Muscle layer of colon (tissue), 2 donors: ENCODE measurements around the gene RRP8.

ENCODE experiments used
- H3K27ac ChIP-seq: one replicate; pipeline ENCODE4 v1.7.0; 2013; ENCODE audit warnings: low read depth, mild to moderate bottlenecking, low read length, moderate library complexity
- H3K27me3 ChIP-seq, 2 donors: one replicate each; pipeline ENCODE4 v1.7.0; 2013; ENCODE audit warnings: low read length in 2 of 2, mild to moderate bottlenecking in 2 of 2; ENCODE audit not compliant: insufficient read depth in 2 of 2, control insufficient read depth in 1 of 2
- H3K36me3 ChIP-seq: one replicate; pipeline ENCODE4 v1.7.0; 2013; ENCODE audit warnings: mild to moderate bottlenecking, low read length; ENCODE audit not compliant: insufficient read depth
- H3K4me1 ChIP-seq: one replicate; pipeline ENCODE4 v1.7.0; 2013; ENCODE audit warnings: mild to moderate bottlenecking, low read length; ENCODE audit not compliant: insufficient read depth
- H3K4me3 ChIP-seq, 2 donors: one replicate each; pipeline ENCODE4 v1.7.0; 2013; ENCODE audit warnings: low read length in 2 of 2, low read depth in 1 of 2, mild to moderate bottlenecking in 1 of 2, moderate library complexity in 1 of 2
- H3K9ac ChIP-seq: one replicate; pipeline ENCODE4 v1.7.0; 2013; ENCODE audit warnings: low read length
- H3K9me3 ChIP-seq: one replicate; pipeline ENCODE4 v1.7.0; 2013; ENCODE audit warnings: mild to moderate bottlenecking, low read length
- donor health status: abdominal sarcoma.
- donor health status: Adenocarcinoma of cecum.

RRP8 gene

GRCh38 chr11:6613496-6613895 lies 10.1 kb upstream of the RRP8 start:
- peaks cover 54% of the 10 kb centered on the region for H3K4me1 ChIP-seq
- H3K9ac ChIP-seq: peak overlapping the region; percentile 72
- H3K36me3 ChIP-seq: peaks cover 67% of the 10 kb centered on the region
- H3K27ac ChIP-seq: peak overlapping the region; percentile 82
- no peaks in the 10 kb centered on the region for H3K27me3 ChIP-seq
- H3K4me3 ChIP-seq: peak overlapping the region in 1 of 2 donors; percentile 62
- H3K9me3 ChIP-seq: no peaks in the 10 kb centered on the region

DNA sequence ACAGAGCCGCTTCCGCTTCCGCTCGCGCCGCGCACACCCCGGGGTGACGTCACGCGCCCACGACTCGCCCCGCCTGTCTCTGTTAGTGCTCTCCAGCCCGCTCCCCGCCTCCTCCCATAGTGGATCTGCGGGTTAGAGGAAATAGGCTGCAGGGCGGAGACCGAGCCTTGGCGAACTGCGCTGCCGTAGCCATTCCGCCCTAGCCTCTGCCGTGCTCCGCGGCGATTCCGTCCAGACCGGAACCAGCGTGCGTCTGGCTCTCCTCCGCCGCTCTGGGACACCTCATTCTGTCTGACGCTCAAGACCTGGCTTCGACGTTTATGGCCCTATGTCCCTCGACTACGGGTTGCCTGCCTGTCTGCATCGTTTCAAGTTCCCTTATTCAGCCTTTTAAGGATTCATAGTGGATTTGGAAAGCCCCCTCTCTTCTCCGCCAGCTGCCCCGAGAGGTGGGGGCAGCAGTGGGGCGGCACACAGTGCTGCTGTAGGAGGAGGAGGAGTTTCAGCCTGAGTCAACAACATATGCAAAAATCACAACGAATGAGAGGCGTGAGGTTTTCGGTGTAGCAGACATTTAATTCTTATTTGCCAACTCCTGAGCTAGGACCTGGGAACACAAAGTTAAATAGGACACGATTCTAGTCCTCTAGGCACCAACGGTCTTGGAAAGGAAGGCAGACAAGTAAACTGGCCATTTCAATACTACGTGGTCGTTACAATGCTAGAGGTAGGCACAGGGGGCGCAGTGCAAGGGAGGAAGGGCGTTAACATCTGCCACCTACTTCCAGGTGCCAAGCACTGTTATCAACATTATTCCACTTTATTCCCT lies 9.0 kb upstream of the RRP8 start, which contains the start of gene TAF10:
Gene TAF10, minus strand, starts transcription at position 4 of the 829 bp plus-strand sequence. CDS start 27 bp downstream, outside the sequence.
- Histone ChIP-seq H3K36me3 (peaks cover 78% of the 10 kb centered on the region), H3K9me3 (no peaks in the 10 kb centered on the region), H3K27me3 (no peaks in the 10 kb centered on the region), H3K27ac (peak within 1 kb of the TSS; percentile 97), H3K9ac (peak within 1 kb of the TSS; percentile 89), H3K4me3 (peak within 1 kb of the TSS; percentile 44 to 71), H3K4me1 (peaks cover 55% of the 10 kb centered on the region)

DNA sequence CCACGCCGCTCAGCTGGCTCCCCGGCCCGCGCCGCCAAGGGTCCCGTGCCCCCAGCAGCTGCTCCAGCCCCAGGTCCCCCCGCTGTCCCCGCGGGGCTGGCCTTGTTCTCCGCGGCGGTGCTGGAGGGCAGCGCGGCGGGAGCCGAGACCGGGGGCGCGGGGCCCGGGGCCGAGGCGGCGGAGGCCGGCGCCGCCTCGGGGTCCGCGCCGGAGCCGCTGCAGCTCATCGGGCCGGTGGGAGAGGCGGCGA lies 8.5 kb upstream of the RRP8 start:
- peak overlapping the region; percentile 89 for H3K9ac ChIP-seq

DNA sequence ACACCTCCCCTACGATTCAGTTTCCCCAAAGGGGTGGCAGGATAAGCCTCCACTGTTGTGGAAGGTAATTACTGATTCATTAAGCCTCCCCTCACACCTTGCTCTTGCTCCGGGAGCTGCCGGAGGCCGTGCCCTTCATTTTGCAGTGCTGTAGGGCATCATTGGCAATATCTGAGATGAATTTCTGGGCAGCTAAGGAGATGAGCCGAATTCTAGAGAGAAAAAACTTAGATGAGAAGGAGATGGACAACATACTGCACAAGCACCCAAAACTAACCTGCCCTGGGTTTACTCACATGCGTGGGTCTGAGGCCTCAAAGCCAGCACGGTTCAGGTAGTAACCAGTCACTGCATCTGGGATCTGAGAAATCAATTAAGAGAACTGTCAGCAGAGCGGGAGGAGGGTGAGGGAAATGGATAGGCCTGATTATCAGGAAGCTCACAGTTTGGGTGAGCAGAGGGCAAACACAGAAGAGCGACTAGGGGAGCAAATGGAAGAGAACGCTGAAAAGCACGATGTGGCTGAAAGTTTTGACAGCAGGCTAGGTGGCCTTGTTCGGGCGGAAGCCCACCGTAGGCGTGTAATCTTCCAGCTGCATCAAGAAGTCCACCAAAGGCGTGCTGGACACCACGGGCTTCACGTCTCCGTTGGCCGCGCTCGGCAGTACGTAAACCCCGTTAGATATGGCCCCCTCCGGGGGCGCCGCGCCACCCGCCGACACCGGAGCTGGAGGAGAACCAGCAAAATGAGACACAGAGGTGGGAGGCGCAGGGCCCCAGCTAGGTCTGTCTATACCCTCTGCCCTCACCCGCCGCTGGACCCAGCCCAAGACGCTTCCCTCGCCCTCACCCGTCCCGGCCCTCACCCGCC lies 7.9 kb upstream of the RRP8 start:
- Histone ChIP-seq H3K9ac (peak overlapping the region; percentile 89), H3K36me3 (peaks cover 68% of the 10 kb centered on the region), H3K27ac (peak overlapping the region; percentile 97), H3K4me1 (peaks cover 58% of the 10 kb centered on the region), H3K27me3 (no peaks in the 10 kb centered on the region), H3K4me3 (peak overlapping the region; percentile 44 to 71), H3K9me3 (no peaks in the 10 kb centered on the region)

More for the DNA sequence above, 8.5 kb upstream of the RRP8 start:
- no peaks in the 10 kb centered on the region for H3K27me3 ChIP-seq
- H3K36me3 ChIP-seq: peaks cover 74% of the 10 kb centered on the region
- H3K4me1 ChIP-seq: peaks cover 53% of the 10 kb centered on the region
- peak overlapping the region; percentile 44 to 71 for H3K4me3 ChIP-seq
- no peaks in the 10 kb centered on the region for H3K9me3 ChIP-seq
- peak overlapping the region; percentile 97 for H3K27ac ChIP-seq

- H3K4me3 ChIP-seq: peak overlapping the region in 1 of 2 donors; percentile 71
- no peaks in the 10 kb centered on the region for H3K9me3 ChIP-seq
- peaks cover 66% of the 10 kb centered on the region for H3K4me1 ChIP-seq
- H3K27ac ChIP-seq: peak overlapping the region; percentile 97
- no peaks in the 10 kb centered on the region for H3K27me3 ChIP-seq
- H3K36me3 ChIP-seq: peaks cover 62% of the 10 kb centered on the region
- H3K9ac ChIP-seq: peak overlapping the region; percentile 89
Observed at GRCh38 chr11:6610591-6610990, 7.2 kb upstream of the RRP8 start.

- peak overlapping the region; percentile 97 for H3K27ac ChIP-seq
- no peaks in the 10 kb centered on the region for H3K9me3 ChIP-seq
- peaks cover 69% of the 10 kb centered on the region for H3K4me1 ChIP-seq
- H3K4me3 ChIP-seq: no peak overlapping the region
- no peaks in the 10 kb centered on the region for H3K27me3 ChIP-seq
- peak overlapping the region; percentile 30 for H3K9ac ChIP-seq
- H3K36me3 ChIP-seq: peaks cover 57% of the 10 kb centered on the region
Observed at GRCh38 chr11:6609502-6610015, 6.1 kb upstream of the RRP8 start.

GRCh38 chr11:6608726-6609501 lies 5.5 kb upstream of the RRP8 start:
- H3K36me3 ChIP-seq: peaks cover 50% of the 10 kb centered on the region
- peaks cover 69% of the 10 kb centered on the region for H3K4me1 ChIP-seq
- H3K9me3 ChIP-seq: no peaks in the 10 kb centered on the region
- no peaks in the 10 kb centered on the region for H3K27me3 ChIP-seq
- H3K4me3 ChIP-seq: peak overlapping the region in 1 of 2 donors; percentile 41
- peak overlapping the region; percentile 30 for H3K9ac ChIP-seq
- peak overlapping the region; percentile 97 for H3K27ac ChIP-seq

DNA sequence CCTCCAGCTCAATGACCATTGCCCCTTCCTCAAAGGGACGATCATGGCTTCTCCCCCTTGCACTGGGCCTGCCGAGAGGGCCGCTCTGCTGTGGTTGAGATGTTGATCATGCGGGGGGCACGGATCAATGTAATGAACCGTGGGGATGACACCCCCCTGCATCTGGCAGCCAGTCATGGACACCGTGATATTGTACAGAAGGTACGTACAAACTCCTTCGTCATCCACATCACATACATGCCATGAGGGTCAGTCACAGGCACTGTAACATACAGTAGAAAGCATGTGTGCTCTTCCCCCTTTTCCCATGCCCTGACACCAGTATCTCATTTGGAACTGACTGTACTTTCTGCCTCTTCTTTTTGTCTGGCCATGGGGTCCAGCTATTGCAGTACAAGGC lies 4.6 kb upstream of the RRP8 start:
- peak overlapping the region in 1 of 2 donors; percentile 41 for H3K4me3 ChIP-seq
- H3K4me1 ChIP-seq: peaks cover 63% of the 10 kb centered on the region
- peak overlapping the region; percentile 97 for H3K27ac ChIP-seq
- H3K9me3 ChIP-seq: no peaks in the 10 kb centered on the region
- no peaks in the 10 kb centered on the region for H3K27me3 ChIP-seq
- H3K36me3 ChIP-seq: peaks cover 47% of the 10 kb centered on the region
- peak overlapping the region; percentile 30 for H3K9ac ChIP-seq

DNA sequence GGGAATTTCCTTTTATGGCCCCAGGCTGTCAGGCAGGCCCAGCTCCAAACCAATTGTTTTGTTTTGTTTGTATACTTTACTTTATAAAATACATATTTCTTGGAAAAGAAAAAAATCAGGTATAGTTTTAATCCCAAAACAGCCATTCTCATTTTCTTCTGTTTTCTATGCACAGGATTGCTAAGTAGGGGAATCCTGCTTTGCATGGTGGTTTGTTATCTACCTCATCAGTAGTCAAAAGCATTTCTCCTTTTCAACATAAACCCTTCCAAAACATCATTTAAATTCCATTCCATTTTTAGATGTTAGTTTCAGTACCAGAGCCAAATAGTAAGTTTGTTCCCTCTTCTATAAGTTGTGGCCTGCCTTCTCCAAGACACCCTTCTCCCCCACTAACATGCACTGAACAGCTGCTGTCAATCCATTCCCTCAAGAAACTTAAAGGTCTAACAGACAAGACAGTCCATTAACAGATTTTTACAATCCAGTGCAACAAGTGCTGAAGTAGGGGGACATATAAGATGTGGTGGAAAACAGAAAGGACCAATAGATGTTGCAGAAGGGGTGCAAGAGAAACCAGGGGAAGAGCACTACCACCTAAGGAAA lies 3.9 kb upstream of the RRP8 start:
- H3K27me3 ChIP-seq: no peaks in the 10 kb centered on the region
- peaks cover 47% of the 10 kb centered on the region for H3K36me3 ChIP-seq
- H3K9ac ChIP-seq: peak overlapping the region; percentile 30
- peak overlapping the region; percentile 97 for H3K27ac ChIP-seq
- H3K4me3 ChIP-seq: peak overlapping the region in 1 of 2 donors; percentile 41
- H3K4me1 ChIP-seq: peaks cover 66% of the 10 kb centered on the region
- no peaks in the 10 kb centered on the region for H3K9me3 ChIP-seq

- Histone ChIP-seq H3K9ac (peak overlapping the region; percentile 100), H3K4me3 (peak overlapping the region; percentile 0 to 100), H3K27me3 (no peaks in the 10 kb centered on the region), H3K36me3 (peaks cover 51% of the 10 kb centered on the region), H3K4me1 (peaks cover 73% of the 10 kb centered on the region), H3K9me3 (no peaks in the 10 kb centered on the region), H3K27ac (peak overlapping the region; percentile 97)
Observed at GRCh38 chr11:6606471-6607189, 3.2 kb upstream of the RRP8 start.
